Nephron progenitor cell (in vitro differentiated cells): ENCODE measurements around the gene PPP2R5B.

ENCODE experiments used
- DNase-seq: peaks from one replicate; pipeline ENCODE4 v3.0.0; 2021
- H3K27ac Mint-ChIP-seq: 2 replicates; pipeline ENCODE4 v1.8.0; 2021; ENCODE audit warnings: mild to moderate bottlenecking, moderate library complexity, mixed read lengths
- H3K27me3 Mint-ChIP-seq: 2 replicates; pipeline ENCODE4 v1.8.0; 2021; ENCODE audit warnings: mild to moderate bottlenecking, low read depth, mixed read lengths; ENCODE audit not compliant: poor library complexity
- H3K36me3 Mint-ChIP-seq: 2 replicates; pipeline ENCODE4 v1.8.0; 2021; ENCODE audit warnings: low read depth, mixed read lengths
- H3K4me1 Mint-ChIP-seq: 2 replicates; pipeline ENCODE4 v1.8.0; 2021; ENCODE audit warnings: mixed read lengths
- H3K4me3 Mint-ChIP-seq: 2 replicates; pipeline ENCODE4 v1.8.0; 2021; ENCODE audit warnings: mild to moderate bottlenecking, moderate library complexity, mixed read lengths
- H3K9me3 Mint-ChIP-seq: 2 replicates; pipeline ENCODE4 v1.8.0; 2021; ENCODE audit warnings: mild to moderate bottlenecking, moderate library complexity, mixed read lengths
- CTCF ChIP-seq: fragments of 200-600 bp; sonication (generic); IDR thresholded peaks from 2 replicates; pipeline ENCODE4 v1.5.0; 2021; ENCODE audit warnings: antibody characterized with exemption

The PPP2R5B gene

GRCh38 chr11:64923944-64924909 is at the start of gene PPP2R5B:
PPP2R5B (plus strand) TSS chr11:64924689; CDS start chr11:64925735, 1,046 bp downstream.
- H3K4me1 Mint-ChIP-seq: peaks cover 49% of the 10 kb centered on the region
- H3K27ac Mint-ChIP-seq: peak within 1 kb of the TSS; percentile 99
- H3K36me3 Mint-ChIP-seq: peaks cover 4% of the 10 kb centered on the region
- peak within 1 kb of the TSS; percentile 95 for H3K4me3 Mint-ChIP-seq
- H3K9me3 Mint-ChIP-seq: no peaks in the 10 kb centered on the region
- DNase-seq: peak; percentile 82
- peaks cover 18% of the 10 kb centered on the region for H3K27me3 Mint-ChIP-seq
- no peak for TF ChIP-seq CTCF

- H3K4me1 Mint-ChIP-seq: peaks cover 80% of the 10 kb centered on the region
- no peaks in the 10 kb centered on the region for H3K9me3 Mint-ChIP-seq
- no peak for TF ChIP-seq CTCF
- peaks cover 11% of the 10 kb centered on the region for H3K27me3 Mint-ChIP-seq
- no peak for DNase-seq
- no peak overlapping the region for H3K27ac Mint-ChIP-seq
- H3K4me3 Mint-ChIP-seq: peak overlapping the region; percentile 94
- peaks cover 19% of the 10 kb centered on the region for H3K36me3 Mint-ChIP-seq
Observed at GRCh38 chr11:64875369-64876228, 48.9 kb upstream of the PPP2R5B start.

GRCh38 chr11:64876229-64876750 is 48.2 kb upstream of the PPP2R5B start:
- Mint-ChIP-seq H3K36me3 (peaks cover 19% of the 10 kb centered on the region), H3K27me3 (peaks cover 14% of the 10 kb centered on the region), H3K4me1 (peaks cover 80% of the 10 kb centered on the region), H3K27ac (no peak overlapping the region), H3K9me3 (no peaks in the 10 kb centered on the region), H3K4me3 (peak overlapping the region; percentile 94)
- TF ChIP-seq CTCF: no peak
- no peak for DNase-seq

GRCh38 chr11:64876835-64877341 is 47.6 kb upstream of the PPP2R5B start:
- TF ChIP-seq CTCF: no peak
- Mint-ChIP-seq H3K27me3 (peaks cover 14% of the 10 kb centered on the region), H3K36me3 (peaks cover 19% of the 10 kb centered on the region), H3K27ac (no peak overlapping the region), H3K4me3 (peak overlapping the region; percentile 94), H3K9me3 (no peaks in the 10 kb centered on the region), H3K4me1 (peaks cover 77% of the 10 kb centered on the region)
- peak; percentile 56 for DNase-seq

GRCh38 chr11:64877390-64878222 is 46.9 kb upstream of the PPP2R5B start:
- TF ChIP-seq CTCF: no peak
- peaks cover 73% of the 10 kb centered on the region for H3K4me1 Mint-ChIP-seq
- peaks cover 14% of the 10 kb centered on the region for H3K27me3 Mint-ChIP-seq
- peaks cover 17% of the 10 kb centered on the region for H3K36me3 Mint-ChIP-seq
- no peak overlapping the region for H3K27ac Mint-ChIP-seq
- no peak for DNase-seq
- H3K9me3 Mint-ChIP-seq: no peaks in the 10 kb centered on the region
- H3K4me3 Mint-ChIP-seq: peak overlapping the region; percentile 94
